ENCODE results near the gene EFHC1.
"Not testable (repeated sequence)": the region's sequence is repeated elsewhere in the genome, so short reads cannot be mapped to it uniquely, and the experiment has no call there.

Gene EFHC1, protein sequence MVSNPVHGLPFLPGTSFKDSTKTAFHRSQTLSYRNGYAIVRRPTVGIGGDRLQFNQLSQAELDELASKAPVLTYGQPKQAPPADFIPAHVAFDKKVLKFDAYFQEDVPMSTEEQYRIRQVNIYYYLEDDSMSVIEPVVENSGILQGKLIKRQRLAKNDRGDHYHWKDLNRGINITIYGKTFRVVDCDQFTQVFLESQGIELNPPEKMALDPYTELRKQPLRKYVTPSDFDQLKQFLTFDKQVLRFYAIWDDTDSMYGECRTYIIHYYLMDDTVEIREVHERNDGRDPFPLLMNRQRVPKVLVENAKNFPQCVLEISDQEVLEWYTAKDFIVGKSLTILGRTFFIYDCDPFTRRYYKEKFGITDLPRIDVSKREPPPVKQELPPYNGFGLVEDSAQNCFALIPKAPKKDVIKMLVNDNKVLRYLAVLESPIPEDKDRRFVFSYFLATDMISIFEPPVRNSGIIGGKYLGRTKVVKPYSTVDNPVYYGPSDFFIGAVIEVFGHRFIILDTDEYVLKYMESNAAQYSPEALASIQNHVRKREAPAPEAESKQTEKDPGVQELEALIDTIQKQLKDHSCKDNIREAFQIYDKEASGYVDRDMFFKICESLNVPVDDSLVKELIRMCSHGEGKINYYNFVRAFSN

GRCh38 chr6:52419809-52420667, at the start of gene EFHC1:
EFHC1 (plus strand) TSS chr6:52420342; CDS start chr6:52420411, 69 bp downstream.
- peak; percentile 94 for DNase-seq

- DNase-seq, result no peak
Observed at GRCh38 chr6:52371656-52372191, 48.4 kb upstream of the EFHC1 start.

- no peak for DNase-seq
Observed at GRCh38 chr6:52373151-52373690, 46.9 kb upstream of the EFHC1 start.

DNA sequence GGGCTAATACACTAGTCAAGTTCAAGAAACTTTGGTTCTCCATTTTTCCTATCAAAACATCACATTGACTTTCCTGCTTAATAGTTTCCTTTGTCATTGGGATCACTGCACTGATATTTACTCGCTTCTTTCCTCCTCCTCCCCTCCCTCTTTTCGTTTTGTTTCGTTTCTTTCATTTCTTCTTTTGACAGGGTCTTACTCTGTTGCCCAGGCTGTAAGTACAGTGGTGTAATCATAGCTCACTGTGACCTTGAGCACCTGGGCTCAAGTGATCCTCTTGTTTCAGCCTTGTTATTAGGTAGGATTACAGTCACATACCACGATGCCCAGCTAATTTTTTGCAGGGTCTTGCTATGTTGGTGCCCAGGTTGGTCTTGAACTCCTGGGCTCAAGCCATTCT, 45.9 kb upstream of the EFHC1 start:
- no peak for DNase-seq

- peak; percentile 44 for DNase-seq
Observed at GRCh38 chr6:52375780-52376556, 44.2 kb upstream of the EFHC1 start.

- no peak for DNase-seq
Observed at GRCh38 chr6:52376763-52377162, 43.4 kb upstream of the EFHC1 start.

DNA sequence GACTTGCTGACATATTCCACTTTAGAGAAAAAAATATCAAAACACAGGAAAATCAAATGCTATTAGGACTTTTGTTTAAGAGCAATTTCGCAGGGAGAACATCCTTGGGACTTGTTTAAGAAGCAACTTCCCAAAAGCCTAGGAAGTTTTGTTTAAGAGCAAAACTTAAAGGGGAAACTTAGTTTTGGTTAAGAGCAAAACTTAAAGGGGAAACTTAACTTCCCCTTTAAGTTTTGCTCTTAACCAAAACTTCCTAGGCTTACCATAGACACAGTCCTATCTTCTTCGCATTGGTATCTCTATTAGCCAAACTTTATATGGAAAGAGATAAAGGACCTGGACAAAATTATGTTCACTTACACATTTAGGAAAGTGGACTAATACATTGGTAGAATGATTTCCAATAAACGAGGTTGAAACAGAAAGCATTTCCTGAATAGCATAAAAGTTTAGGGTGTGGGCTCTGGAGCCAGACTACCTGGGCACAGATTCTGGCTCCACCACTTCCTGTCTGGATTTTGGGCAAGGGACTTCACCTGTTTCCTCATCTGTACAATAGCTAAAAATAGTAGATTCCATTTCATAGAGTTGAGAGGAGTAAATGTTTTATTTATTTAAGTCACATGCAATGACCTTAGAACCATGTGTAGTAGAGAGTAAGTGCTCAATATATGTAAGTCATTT, 42.5 kb upstream of the EFHC1 start:
- peak; percentile 57 for DNase-seq

- no peak for DNase-seq
Observed at GRCh38 chr6:52381249-52381648, 38.9 kb upstream of the EFHC1 start.

DNA sequence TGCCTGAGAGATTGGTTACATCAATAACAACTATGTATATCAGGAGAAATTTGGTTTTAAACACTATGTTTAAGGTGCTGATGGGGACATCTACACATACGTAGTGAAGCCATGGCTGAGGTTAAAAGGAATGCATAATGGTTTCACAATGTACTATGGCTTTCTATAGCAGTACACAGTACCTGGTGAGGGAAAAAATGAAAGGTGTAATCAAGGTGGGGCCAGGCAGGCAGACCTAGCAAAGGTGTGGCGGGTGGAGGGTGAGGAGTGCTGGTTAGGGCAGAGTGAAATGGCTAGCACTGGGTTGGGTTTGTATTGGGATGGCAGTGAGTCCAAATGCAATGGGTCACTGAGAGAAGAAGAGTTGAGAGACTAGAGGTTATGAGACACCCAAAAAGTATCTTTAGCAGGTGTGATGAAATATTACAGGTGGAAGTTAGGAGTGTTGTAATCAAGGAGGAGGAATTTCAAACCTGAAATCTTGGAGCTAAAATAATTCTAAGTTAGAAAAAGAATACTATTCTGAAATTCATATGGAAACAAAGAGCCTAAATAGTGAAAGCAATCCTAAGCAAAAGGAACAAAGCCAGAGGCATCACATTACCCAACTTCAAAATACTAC, 35.9 kb upstream of the EFHC1 start:
- DNase-seq, result no peak

- no peak for DNase-seq
Observed at GRCh38 chr6:52385074-52385473, 35.1 kb upstream of the EFHC1 start.

DNA sequence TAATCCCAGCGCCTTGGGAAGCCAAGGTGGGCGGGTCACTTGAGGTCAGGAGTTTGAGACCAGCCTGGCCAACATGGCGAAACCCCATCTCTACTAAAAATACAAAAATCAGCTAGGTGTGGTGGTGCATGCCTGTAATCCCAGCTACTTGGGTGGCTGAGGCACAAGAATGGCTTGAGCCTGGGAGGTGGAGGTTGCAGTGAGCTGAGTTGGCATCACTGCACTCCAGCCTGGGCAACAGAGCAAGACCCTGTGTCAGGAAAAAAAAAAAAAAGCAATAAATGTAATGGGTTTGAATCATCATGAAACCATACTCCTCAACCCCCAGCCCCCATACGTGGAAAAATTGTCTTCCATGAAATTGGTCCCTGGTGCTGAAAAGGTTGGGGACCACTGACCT, 32.0 kb upstream of the EFHC1 start:
- DNase-seq, result not testable (repeated sequence)

GRCh38 chr6:52388790-52389189, 31.4 kb upstream of the EFHC1 start:
- DNase-seq, result no peak

- no peak for DNase-seq
Observed at GRCh38 chr6:52389264-52389625, 30.9 kb upstream of the EFHC1 start.

DNA sequence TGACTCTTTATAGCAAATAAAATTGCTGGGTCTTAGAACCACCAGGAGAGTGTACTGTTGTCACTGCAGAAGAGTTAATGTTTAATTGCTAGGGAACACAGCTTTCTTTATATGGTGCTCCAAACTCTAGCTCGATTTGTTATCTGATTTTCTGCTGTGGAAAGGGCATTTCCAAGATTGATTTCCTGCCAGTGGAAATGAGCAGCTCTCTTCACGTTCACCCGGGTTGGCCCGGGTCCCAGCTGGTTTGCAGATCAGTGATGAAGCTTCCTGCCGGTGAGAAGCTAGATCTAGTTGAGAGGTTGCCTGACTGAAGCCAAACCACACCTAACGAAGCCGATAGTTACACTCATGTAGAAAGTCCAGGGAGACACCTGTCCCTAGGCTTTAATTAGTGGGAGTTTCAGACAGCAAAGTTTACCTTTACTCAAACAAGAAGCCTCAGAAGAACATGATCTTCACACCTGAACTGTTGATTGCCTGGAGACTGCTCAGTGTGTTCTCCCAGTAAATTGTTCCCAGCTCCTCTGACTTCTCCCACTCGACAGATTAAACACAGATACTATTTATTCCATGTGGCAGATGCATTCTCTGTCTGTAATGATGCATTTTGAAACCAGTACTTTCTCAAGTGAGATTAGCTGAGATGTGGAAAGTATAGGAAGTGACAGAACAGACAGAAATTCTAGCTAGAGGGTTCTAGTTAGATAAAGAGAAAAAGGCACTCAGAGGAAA, 30.3 kb upstream of the EFHC1 start:
- peak; percentile 34 for DNase-seq

DNA sequence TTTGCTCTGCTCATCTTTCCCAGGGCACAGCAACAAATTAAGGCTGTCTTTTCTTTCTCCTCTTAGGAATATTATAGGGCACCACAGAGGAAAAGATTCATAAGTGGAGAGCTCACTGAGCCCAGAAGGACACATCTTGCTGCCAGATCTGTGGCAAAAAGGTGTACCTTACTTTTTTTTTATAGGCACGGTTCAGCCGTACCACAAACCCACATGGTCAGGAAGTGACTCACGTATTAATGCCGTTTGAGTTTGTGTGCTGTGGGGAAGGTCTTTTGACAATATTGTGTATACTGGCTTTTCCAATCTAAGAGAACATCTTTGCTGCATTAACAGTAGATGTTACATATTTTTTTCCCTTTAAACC, 29.8 kb upstream of the EFHC1 start:
- peak; percentile 46 for DNase-seq

DNA sequence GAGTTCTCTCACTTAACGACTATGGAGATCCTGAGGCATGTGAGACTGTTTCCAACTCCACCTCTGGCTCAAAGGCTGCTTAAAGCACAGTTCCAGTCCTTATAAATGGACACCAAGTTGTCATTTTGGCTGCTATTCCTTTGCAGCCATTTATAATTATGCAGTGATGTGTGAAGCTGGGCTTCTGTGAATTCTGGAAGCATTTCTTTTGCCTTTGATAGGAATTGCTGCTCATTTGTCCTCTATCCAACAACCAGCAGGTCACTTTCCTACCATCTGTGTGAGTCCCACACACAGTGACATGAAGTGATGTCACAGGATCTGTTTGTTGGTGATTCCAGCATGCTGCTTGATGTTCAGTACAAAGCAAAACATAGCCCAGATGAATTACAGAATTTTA, 28.5 kb upstream of the EFHC1 start:
- no peak for DNase-seq

- DNase-seq, result no peak
Observed at GRCh38 chr6:52392944-52393343, 27.2 kb upstream of the EFHC1 start.

DNA sequence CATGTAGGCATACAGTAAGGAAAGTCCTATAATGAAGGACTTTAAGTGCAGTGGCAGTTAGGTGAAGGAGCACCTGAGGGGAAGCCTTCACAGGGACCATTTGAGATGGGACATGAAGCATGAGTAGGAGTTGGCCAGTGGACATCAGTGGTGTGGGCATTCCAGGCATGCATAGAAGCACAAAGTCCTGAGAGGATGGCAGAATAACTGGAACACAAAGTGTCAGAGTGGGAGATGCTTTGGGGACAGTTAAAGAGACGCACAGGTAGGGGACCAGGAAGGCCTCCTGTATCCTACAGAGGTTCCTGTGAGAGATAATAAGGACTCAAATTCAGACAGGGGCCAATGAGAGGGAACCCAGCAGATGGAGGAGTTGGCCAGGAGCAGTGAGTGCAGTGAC, 26.4 kb upstream of the EFHC1 start:
- DNase-seq, result no peak

GRCh38 chr6:52394251-52394666, 25.9 kb upstream of the EFHC1 start:
- no peak for DNase-seq

DNA sequence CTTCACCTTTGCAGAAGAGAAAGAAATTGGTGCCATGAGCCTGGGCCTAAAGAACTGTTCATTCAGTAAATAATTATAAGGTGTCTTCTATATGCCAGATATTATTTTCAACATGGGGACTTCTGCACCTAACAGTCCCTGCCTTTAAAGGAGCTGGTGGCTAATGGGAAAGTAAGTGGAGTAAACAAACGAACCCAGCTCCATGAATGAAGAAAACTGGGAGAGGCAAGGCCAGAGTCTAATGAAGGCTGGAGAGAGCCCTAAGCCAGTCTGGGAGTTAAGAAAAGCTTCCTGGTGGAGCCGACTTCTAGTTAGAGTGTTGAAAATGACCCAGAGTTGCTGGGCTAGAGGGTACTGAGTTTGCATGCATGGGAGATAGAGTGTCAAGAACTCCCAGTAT, 24.2 kb upstream of the EFHC1 start:
- DNase-seq, result no peak
